NCI-H2227 treated with DMSO at 0.1 percent for 48 hours (cell line): ENCODE results near the gene SLC44A5.

ENCODE experiments used
- DNase-seq: peaks from one replicate; lab custom pipeline; 2025; lab: John Stamatoyannopoulos, UW

Gene SLC44A5

DNA sequence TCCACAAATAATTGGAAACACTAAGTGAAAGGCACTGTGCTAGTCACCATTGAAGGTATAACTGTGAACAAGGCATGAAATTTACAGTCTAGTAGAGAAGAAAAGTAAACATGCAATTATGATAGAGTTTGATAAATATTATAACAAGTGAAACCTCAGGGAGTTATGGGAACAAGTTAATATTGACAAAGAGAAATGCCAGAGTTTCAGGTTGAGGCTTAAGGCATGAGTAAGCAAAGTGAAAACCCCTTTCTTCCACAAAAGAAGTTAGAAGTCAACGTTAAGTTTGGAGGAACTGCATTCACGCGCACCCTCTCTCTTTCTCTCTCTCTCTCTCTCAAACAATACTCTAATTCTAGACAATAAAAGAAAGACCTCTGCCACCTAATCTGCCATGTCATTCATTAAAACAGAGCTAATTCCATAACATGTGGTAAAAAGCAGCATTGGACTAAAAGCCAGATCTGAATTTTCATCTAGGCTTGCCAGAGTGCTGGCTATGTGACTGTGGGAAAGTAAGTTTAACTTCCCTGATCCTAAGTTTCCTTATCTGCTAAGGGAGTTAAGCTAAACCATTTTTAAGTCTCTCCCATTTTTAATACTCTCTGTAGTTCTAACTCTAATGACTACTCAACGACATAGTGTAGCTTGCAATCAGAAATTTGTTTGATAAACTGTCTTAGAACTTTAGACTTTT, 22.0 kb downstream of the SLC44A5 start:
- no peak for DNase-seq

DNA sequence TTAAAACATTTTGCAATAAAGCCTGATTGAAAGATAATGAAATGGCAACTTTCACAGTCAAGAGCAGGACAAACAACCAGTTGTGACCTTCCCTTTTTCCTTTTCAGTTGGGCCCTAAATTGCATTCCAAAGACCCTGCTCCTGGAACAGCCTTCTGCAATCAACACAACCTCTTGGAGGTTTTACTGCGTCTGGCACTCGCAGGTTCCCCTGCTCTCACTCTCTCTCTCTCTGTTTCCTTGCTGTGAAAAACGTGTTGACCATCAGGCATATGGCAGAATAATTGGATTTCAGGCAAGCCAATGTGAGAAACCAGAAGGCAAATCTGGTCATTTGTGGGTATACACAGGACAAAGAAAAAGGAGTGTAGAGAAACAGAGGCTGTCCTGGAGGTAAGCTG, 23.2 kb downstream of the SLC44A5 start:
- no peak for DNase-seq

DNA sequence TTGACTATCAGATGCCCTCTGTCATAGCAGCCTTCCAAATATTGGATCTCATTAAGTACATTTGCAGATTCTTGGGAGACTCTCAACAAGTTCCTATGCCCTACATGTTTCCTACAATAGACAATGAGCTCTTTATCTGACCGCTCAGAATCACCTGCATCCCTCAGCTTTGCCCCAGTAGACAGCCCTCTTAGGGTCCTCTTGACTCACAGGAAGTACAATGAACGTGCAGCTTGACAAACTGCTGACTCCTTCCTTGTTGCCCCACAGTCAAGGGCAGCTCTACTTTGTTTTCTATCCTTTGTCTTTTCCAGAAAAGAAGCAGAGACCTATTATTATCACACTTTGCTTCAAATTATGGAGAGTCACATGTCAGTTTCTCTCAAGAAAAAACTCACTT, 27.6 kb downstream of the SLC44A5 start:
- peak; percentile 68 for DNase-seq

DNA sequence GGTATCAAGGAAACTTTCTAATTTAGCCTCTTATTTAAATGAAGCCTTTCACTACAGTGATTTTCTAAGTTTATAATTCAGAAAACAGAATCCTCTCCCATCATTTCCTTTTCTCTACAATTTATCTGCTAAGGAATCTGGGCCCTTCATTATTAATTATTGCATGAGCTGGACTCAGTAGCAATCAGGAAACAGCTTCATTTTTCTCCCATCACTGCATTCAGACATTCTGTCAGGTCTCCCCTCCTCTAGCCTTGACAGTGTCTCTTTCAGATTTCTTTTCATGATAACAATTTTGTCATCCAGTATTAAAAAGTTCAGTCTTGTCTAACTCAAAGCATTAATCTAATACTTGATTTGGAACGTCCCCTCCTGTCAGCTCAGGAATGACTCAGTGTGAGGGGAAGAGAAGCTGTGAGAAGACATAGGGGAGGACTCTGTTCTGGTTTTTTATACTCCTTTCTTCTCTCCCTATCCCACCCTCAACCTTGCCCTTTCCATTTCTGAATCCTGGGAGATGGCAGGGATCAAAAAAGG, 28.1 kb downstream of the SLC44A5 start:
- no peak for DNase-seq

DNA sequence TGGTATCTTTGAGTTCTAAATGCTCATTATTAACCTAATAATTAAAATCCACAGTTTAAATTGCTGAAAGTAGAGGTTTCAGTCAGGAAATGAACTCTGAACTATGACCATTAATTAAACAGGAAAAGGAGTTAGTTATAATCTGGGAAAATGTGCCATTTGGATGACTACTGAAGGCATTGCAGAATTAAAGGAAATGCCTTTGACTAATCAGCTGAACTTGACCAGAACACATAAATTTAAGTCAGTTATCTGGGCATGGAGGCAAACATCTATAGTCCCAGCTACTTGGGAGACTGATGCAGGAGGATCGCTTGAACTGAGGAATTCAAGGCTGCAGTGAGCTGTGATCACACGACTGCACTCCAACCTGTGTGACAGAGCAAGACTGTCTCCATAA, 31.9 kb downstream of the SLC44A5 start:
- DNase-seq, result no peak

DNA sequence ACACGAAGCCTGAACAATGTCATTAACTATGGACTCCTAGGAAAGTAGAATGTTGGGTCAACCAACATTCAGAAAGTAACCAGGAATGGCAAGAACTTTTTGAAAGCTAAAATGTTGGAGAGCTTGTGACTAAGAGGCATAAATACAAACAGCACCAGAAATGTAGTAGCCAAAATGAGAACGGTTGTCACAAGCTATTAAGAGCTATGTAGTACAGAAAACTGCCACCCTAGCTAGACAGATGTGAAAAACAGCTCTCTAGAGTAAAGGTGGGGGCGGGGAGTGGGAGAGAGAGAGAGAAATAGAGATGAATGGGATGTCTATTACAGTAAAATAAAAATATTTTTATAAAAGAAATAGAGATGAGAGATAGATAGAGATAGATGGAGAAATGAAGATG, 35.1 kb downstream of the SLC44A5 start:
- no peak for DNase-seq

DNA sequence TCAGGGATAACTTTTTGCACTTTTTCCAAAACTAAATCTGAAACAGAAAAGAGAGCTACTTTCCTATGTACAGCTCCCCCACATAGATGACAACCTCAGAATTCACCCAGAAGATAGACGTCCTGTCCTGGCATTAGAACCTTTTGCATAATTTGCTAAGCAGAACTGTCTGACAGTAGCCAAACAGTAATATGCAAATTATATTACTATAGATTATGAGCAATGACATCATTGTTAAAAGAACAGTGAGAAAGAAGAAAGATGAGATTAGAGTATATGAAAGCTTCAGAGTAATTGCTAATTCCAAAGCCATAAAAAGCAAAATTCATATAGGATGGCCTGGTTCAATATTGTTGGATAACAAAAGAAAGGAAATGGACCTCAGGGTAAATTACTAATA, 43.7 kb downstream of the SLC44A5 start:
- no peak for DNase-seq

DNA sequence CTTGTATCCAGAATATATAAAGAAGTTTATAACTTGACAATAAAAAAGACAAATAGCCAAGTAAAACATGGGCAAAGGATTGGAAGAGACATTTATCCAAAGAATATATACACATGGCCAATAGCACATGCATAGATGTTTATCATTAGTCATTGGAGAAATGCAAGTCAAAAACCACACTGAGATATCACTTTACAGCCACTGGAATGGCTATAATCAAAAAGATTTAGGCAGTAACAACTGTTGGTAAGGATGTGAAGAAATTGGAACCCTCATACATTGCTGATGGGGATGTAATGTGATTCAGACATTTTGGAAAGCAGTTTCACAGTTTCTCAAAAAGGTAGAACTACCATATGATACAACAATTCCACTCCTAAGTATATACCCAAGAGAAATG, 51.1 kb downstream of the SLC44A5 start:
- no peak for DNase-seq

DNA sequence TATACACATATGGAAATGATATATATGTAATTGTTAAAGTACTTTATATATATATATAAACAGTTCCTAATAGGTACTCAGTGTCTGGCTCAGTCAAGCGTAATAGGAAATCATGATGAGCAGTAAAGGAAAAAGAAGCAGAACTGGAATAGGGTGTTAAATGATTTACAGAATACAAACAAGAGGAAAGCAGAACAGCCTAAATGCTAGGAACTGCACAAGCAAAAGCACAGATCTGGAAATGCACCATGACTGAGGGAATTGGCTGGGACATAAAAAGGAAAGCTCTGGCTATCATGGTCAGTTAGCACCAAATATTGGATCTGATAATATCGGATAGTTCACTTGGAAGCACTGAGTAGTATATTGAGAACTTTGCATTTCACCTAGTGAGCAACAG, 51.8 kb downstream of the SLC44A5 start:
- DNase-seq, result no peak

DNA sequence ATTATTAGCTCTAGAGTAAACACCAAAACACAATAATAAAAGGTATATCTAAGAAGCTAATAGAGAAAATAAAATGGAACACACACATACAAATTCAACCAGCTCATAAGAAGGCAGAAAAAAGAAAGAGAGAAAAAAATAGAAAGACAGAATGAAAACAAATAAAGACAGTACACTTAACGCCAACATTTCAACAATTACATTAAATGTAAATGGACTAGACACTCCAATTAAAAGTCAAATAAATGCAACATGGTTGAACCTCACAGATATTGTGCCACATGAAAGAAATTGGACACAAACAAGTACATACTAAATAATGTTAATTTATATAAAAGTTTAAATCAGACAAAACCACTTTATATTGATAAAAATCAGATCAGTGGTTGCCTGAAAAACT, 56.0 kb downstream of the SLC44A5 start:
- DNase-seq, result no peak

DNA sequence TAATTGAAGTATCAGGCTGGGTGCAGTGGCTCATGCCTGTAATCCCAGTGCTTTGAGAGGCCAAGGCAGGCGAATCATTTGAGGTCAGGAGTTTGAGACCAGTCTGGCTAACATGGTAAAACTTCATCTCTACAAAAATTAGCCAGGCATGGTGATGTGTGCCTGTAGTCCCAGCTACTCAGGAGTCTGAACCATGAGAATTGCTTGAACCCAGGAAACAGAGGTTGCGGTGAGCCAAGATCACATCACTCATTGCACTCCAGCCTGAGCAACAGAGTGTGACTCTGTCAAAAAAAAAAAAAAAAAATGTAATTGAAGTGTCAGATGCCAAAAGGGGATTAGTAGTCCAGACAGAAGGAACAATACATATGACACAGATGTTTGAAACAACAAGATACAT, 56.7 kb downstream of the SLC44A5 start:
- no peak for DNase-seq

DNA sequence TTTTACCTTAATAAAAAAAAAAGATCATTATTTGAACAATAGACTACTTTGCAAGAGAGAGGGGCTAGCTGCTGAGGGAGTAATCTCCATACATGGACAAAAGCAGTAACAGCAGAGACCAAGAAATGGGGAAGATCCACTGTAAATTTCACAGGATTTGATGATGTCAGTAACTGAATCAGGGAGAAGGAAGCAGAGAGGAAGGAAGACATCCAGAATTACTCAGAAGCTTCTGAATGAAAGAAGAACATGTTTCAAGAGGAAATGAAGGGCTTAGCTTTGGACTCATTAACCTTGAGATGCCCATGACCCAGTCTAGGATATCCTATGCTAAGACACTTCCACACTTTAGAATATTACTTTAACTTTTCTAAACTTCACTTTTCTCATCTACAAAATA, 60.4 kb downstream of the SLC44A5 start:
- no peak for DNase-seq

DNA sequence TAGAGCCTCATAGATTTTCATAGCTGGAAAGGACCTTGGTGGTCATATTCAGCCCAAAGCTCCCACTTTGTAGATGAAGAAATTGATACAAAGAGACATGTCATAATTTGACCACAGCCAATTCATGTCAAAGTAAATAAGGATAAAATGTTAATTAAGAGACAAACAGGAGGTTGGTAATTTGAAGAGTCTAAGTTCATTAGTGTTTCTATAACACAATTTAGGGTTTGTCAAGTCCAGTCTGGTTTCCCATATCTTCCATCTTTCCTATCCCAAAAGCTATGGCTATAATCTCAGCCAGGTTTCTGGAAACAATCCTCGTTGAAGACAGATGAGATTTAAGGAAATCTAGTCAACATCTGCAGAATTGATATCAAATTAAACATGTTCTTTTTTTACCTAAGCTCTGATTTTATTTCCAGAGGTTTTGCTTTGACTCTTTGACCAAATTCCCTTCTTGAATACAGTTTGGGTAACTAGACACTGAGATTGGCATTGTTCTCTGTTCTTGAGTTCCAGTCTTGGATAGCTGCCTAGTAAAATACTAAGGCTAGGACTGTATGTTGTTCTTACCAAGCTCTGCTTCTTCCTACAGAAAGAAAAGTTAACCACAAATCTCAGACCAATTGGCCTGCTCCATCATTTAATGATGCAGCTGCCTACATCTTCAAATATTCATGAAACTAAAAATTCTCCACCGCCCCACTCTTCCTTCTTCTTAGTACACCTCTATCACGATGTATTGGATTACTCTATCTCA, 62.0 kb downstream of the SLC44A5 start:
- no peak for DNase-seq

DNA sequence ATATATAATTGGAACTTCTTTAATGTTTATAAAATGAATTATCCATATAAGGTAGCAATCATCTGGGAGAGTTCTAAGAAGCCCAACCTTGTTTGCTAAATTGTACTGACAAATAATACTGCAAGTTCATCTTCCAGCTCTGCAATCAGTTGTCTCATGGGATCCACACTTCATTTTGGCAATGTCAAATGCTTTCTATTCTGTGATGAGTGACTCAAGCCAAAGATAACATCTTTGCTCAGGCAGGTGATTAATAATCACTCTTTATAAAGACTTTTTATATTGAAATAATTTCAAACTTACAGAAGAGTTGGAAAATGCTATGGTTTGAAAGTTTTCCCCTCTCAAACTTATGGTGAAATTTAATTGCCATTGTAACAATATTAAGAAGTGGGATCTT, 67.2 kb downstream of the SLC44A5 start:
- DNase-seq, result no peak

DNA sequence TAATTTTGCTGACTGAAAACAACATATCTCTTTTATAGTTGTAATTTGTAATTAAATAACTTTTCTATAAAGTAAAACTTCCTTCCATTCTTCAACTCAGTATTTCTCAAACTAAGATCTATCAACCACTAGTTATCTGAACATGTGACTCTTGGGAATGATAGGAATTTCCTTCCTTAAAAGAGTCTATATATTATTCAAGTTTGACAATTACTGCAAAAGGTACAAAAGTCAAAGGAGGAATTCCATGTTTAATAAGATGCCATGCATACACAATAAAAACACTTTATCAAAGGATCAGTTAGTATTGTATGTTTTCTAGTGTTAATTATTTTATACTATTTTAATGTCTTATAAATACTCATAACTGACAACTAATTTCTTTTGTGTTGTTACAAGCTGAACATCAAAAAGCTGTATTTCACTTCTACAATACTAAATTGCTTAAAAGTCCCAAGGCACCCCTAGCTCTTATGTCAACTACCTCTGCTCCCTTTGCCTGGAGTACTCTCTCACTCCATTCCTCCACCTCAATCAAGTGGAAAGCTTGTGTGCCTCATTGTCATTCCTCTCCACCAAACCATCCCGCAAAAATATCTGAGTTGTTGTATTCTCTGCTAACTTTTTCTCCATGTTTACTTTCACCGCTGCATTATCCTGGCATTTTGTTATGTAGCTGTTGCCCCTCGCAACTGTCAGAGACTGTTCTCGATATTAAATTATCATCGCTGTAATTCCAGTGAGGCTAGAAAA, 67.9 kb downstream of the SLC44A5 start:
- DNase-seq, result no peak

DNA sequence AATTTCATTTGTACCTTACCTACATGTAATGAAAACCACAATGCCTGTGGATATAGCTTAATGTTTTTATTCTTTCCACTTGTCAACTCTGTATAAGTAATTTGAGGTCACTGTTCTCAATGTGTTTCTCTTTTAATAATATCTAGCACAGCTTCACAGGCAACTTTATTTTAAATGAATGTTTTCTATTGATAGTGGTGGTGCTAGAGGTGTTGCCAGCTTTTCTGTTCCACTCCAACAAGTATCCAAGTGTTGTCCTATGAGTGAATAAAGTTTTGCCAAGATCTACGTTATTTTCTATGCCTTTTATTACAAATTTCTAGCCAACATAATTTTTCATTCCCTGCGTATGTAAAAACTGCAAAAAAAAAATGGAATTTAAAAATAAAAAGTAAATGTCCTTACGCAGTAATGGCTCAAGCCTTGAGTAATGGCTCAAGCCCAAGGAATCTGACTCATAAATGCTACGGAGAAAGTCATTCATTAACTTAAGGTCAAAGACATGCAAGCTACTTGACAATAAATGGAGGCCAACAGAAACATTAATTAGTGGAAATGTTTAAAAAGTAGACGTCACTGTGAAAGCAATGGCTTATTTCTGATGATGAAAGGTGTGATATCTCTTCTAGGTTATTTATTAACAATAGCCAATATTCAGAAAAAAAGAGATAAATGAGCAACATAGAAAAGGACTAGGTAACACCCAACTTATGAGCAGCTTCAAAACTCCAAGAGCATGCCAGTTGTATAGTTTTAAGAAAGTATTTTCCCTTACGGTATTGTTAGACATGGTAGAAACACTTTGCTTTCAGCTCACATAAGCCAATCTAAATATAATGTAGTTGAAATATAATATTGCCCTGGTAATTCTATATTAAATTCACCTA, 71.4 kb downstream of the SLC44A5 start:
- no peak for DNase-seq

DNA sequence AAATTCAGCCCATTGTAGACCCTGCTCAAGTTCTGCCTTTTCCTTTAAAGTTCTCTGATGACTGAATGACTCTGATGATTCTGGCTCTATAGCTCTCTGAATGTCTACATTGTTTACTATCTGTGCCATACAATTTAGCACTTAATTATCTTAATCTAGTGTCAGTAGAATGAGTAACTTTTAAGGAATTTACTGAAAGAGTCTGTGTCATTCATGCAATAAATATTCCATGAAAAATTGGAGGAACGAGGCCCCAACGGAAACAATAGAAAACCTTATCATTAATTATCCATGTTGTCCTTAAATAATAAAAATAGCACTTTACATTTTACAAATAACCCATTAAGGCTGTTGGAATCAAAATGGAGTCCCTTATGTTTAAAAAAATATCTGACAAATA, 77.8 kb downstream of the SLC44A5 start:
- DNase-seq, result no peak

DNA sequence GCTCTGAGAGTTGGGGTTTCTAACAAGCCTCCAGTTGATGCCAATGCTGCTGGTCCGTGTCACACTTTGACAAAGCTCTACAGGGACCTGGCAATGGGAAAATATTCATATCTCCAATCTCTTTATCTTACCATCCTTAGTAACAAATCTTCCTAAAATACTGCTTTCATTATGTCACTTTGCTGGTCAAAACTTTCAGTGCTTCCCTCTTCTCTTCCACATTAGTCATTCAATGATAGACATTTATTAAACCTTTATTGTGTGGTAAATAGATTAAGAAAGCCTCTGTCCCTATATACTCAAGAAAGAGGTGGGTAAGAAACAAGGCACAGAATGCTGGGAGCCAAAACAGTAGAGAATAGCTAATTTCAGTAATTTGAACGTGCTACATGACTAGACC, 79.3 kb downstream of the SLC44A5 start:
- no peak for DNase-seq

DNA sequence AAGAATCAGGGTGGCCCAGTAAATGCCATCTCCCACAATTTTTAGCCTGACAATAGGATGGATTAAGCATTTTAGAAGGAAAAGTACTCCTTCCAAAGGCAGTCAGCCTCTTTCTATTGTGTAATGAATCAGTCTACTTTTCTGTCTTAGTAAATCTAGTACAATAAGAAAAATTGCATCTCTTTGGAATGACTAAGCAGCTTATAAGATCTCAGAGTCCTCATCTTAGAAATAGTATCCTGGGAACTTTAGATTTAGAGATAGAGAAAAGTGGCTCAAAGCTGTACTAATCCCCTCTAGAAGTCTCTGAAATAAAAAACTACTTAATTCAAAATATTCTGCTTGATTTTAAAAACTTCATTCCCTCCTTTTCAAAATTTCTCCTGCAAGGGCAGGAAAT, 81.4 kb downstream of the SLC44A5 start:
- DNase-seq, result no peak

DNA sequence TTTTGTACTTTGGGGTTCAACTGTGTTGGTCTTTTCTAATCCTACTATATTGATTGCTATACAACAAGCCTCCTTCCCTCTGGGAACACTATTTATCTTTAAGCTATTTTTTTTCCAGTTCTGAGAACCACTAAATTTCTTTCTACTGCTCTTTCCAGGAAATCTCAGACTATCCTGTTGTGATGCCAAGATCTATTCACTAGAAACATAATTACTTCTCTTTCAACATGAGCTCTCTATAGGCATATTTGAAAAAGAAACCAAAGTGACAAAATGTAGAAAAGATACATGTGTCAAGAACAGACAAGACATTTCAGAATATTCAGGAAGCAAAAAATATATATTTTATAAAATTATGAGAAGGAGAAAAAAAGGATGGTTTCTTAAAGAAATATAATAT, 82.9 kb downstream of the SLC44A5 start:
- DNase-seq, result no peak

DNA sequence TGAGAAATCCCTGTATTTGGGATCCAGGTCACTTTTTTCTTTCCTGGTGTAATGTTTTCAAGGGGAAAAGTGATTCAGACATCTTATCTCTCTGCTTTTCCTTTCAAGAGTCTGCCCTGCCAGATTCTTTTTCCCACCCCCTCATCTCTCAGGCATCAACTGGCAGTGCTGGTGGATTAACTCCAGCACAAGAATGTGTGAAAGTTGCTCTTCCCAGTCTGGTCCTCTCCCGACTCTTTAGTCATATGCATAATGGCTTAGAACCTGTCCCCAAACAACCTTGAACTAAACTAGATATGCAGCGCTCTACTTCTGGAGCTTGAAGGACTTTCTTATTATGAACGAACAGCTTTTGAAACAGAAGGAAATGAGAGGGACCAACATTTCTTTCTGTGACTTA, 88.5 kb downstream of the SLC44A5 start:
- no peak for DNase-seq

DNA sequence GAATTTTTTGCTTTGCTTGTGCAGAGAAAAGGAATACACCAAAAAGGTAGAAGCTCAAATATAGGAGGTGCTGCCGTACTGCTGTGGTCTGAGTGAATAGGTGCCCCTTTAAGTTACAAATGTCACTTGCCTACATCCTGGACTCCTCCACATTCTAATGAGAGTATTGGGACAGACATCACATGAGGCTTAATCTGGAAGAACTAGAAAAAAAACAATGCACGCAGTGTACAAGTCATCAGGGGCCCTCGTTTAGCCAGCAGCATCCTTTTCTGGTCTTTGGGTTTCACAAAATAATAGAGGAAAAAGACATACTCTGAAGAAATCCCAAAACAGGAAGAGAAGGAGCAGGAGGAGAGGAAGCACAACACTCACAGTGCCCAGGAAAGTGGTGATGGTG, 89.3 kb downstream of the SLC44A5 start:
- DNase-seq, result no peak
